Astrocyte (in vitro differentiated cells and primary cell): ENCODE data around the gene BMPR1A. TPM values are rescaled to one million over a fixed set of nuclear protein-coding genes. Genes with fewer than 3 reads are reported as not detected.

Experiments
- DNase-seq: peaks from one replicate; pipeline ENCODE4 v3.0.0-alpha.2; 2010; ENCODE audit warnings: low read depth
- FAIRE-seq: peaks from 2 replicates; lab custom pipeline; 2011; peaks lifted over from hg19 to GRCh38; lab: Jason Lieb, UNC
- H2AFZ ChIP-seq: 2 replicates; pipeline ENCODE4 v1.6.0; 2012; ENCODE audit warnings: low read depth, low read length, inconsistent platforms
- H3K27ac ChIP-seq: 2 replicates; pipeline ENCODE4 v1.5.1; 2011; ENCODE audit warnings: low read depth, low read length, inconsistent platforms
- H3K27me3 ChIP-seq: 2 replicates; pipeline ENCODE4 v1.6.0; 2011; ENCODE audit warnings: low read length, inconsistent platforms; ENCODE audit not compliant: insufficient read depth
- H3K36me3 ChIP-seq: 2 replicates; pipeline ENCODE4 v1.5.1; 2011; ENCODE audit warnings: low read length, inconsistent platforms; ENCODE audit not compliant: insufficient read depth
- H3K4me1 ChIP-seq: 2 replicates; pipeline ENCODE4 v1.5.1; 2011; ENCODE audit warnings: low read length, inconsistent platforms; ENCODE audit not compliant: insufficient read depth
- H3K4me2 ChIP-seq: 2 replicates; pipeline ENCODE4 v1.6.0; 2012; ENCODE audit warnings: low read length, inconsistent platforms
- H3K4me3 ChIP-seq: 2 replicates; pipeline ENCODE4 v1.5.1; 2011; ENCODE audit warnings: low read depth, mild to moderate bottlenecking, low read length, inconsistent platforms; ENCODE audit not compliant: insufficient read depth
- H3K79me2 ChIP-seq: 2 replicates; pipeline ENCODE4 v1.6.0; 2012; ENCODE audit warnings: mild to moderate bottlenecking, low read length, inconsistent platforms; ENCODE audit not compliant: insufficient read depth
- H3K9ac ChIP-seq: 2 replicates; pipeline ENCODE4 v1.6.0; 2012; ENCODE audit warnings: mild to moderate bottlenecking, low read length, inconsistent platforms
- H3K9me3 ChIP-seq: 2 replicates; pipeline ENCODE4 v1.5.1; 2012; ENCODE audit warnings: low read depth, mild to moderate bottlenecking, low read length, inconsistent platforms; ENCODE audit not compliant: insufficient read depth
- H4K20me1 ChIP-seq: 2 replicates; pipeline ENCODE4 v1.6.0; 2012; ENCODE audit warnings: low read length, inconsistent platforms; ENCODE audit not compliant: insufficient read depth
- H3K27ac Mint-ChIP-seq: one replicate; pipeline ENCODE4 v1.8.0; 2021; ENCODE audit warnings: mild to moderate bottlenecking, mixed read lengths; ENCODE audit not compliant: unreplicated experiment
- H3K27me3 Mint-ChIP-seq: one replicate; pipeline ENCODE4 v1.8.0; 2021; ENCODE audit warnings: low read depth, mixed read lengths; ENCODE audit not compliant: unreplicated experiment
- H3K36me3 Mint-ChIP-seq: one replicate; pipeline ENCODE4 v1.8.0; 2021; ENCODE audit warnings: low read depth, mixed read lengths; ENCODE audit not compliant: unreplicated experiment
- H3K4me1 Mint-ChIP-seq: one replicate; pipeline ENCODE4 v1.8.0; 2021; ENCODE audit warnings: low read depth, mixed read lengths; ENCODE audit not compliant: unreplicated experiment
- H3K4me3 Mint-ChIP-seq: one replicate; pipeline ENCODE4 v1.8.0; 2021; ENCODE audit warnings: mild to moderate bottlenecking, moderate library complexity, mixed read lengths; ENCODE audit not compliant: unreplicated experiment
- H3K9me3 Mint-ChIP-seq: one replicate; pipeline ENCODE4 v1.8.0; 2021; ENCODE audit warnings: mild to moderate bottlenecking, mixed read lengths; ENCODE audit not compliant: unreplicated experiment
- CTCF ChIP-seq: IDR thresholded peaks from 2 replicates; pipeline ENCODE4 v1.5.1; 2011; ENCODE audit warnings: low read depth, mild to moderate bottlenecking, inconsistent platforms, low read length, moderate library complexity; ENCODE audit not compliant: insufficient read depth
- EZH2 ChIP-seq: IDR thresholded peaks from 2 replicates; pipeline ENCODE4 v1.6.1; 2012; ENCODE audit warnings: mild to moderate bottlenecking, low read length, inconsistent platforms; ENCODE audit not compliant: insufficient read depth
- total RNA-seq: library from RNA; stranded (reverse); gene quantifications from 2 replicates; pipeline ENCODE4 v1.2.1, GENCODE V29; 2021

Gene BMPR1A
- total RNA-seq, 1 donor from 2014 or later: 52.2 TPM

- H3K36me3 ChIP-seq: no peaks in the 10 kb centered on the region
- H4K20me1 ChIP-seq: no peaks in the 10 kb centered on the region
- H3K36me3 Mint-ChIP-seq: peaks cover 2% of the 10 kb centered on the region
- peaks cover 3% of the 10 kb centered on the region for H3K4me1 Mint-ChIP-seq
- H3K27me3 Mint-ChIP-seq: peaks cover 6% of the 10 kb centered on the region
- H2AFZ ChIP-seq: no peak overlapping the region
- FAIRE-seq: no peak
- no peak overlapping the region for H3K27ac Mint-ChIP-seq
- no peak for DNase-seq
- H3K4me2 ChIP-seq: no peak overlapping the region
- H3K27me3 ChIP-seq: no peaks in the 10 kb centered on the region
- H3K4me3 ChIP-seq: no peak overlapping the region
- no peaks in the 10 kb centered on the region for H3K9me3 Mint-ChIP-seq
- TF ChIP-seq CTCF (no peak), EZH2 (no peak)
- no peak overlapping the region for H3K27ac ChIP-seq
- H3K9ac ChIP-seq: no peak overlapping the region
- H3K4me3 Mint-ChIP-seq: no peak overlapping the region
- no peaks in the 10 kb centered on the region for H3K79me2 ChIP-seq
- H3K9me3 ChIP-seq: no peaks in the 10 kb centered on the region
- H3K4me1 ChIP-seq: peaks cover 10% of the 10 kb centered on the region
These were observed 46.8 kb upstream of the BMPR1A start for GRCh38 chr10:86709396-86710185.

- peak overlapping the region; percentile 96 for H3K27ac Mint-ChIP-seq
- Histone ChIP-seq H3K9me3 (no peaks in the 10 kb centered on the region), H3K36me3 (no peaks in the 10 kb centered on the region), H3K4me1 (peaks cover 10% of the 10 kb centered on the region), H3K27me3 (no peaks in the 10 kb centered on the region), H3K79me2 (no peaks in the 10 kb centered on the region), H3K9ac (peak overlapping the region; percentile 88), H3K4me3 (peak overlapping the region; percentile 49), H4K20me1 (no peaks in the 10 kb centered on the region), H3K27ac (peak overlapping the region; percentile 86), H2AFZ (peak overlapping the region; percentile 91), H3K4me2 (peak overlapping the region; percentile 84)
- H3K4me3 Mint-ChIP-seq: peak overlapping the region; percentile 84
- peaks cover 6% of the 10 kb centered on the region for H3K27me3 Mint-ChIP-seq
- peaks cover 2% of the 10 kb centered on the region for H3K36me3 Mint-ChIP-seq
- H3K4me1 Mint-ChIP-seq: peaks cover 5% of the 10 kb centered on the region
- no peak for TF ChIP-seq EZH2
- peak; percentile 36 for TF ChIP-seq CTCF
- H3K9me3 Mint-ChIP-seq: no peaks in the 10 kb centered on the region
- peak; percentile 72 for DNase-seq
- no peak for FAIRE-seq
These were observed 45.4 kb upstream of the BMPR1A start for GRCh38 chr10:86710987-86711512.
